Common myeloid progenitor, CD34-positive (primary cell): ENCODE results near the gene INSYN1.
"Not testable (repeated sequence)": the region's sequence is repeated elsewhere in the genome, so short reads cannot be mapped to it uniquely, and the experiment has no call there.

ENCODE experiments used
- CTCF ChIA-PET: fragments of 350-600 bp; sonication (Branson Sonifier 250); formaldehyde crosslinking; loops from one replicate; lab custom pipeline; 2021; ENCODE audit warnings: antibody characterized with exemption; lab: Charles Lee
- POLR2A ChIA-PET: fragments of 350-600 bp; sonication (Branson Sonifier 250); formaldehyde crosslinking; loops from one replicate; lab custom pipeline; 2021; ENCODE audit warnings: antibody characterized with exemption; lab: Charles Lee
- DNase-seq, 3 donors: peaks; one replicate each; pipeline versions ENCODE4 v3.0.0 to v3.0.0-alpha.2; 2013
- H3K27ac ChIP-seq, 2 experiments: 1 replicate in 1 of 2; 2 replicates in 1 of 2; pipeline ENCODE4 v1.7.0; 2013; ENCODE audit warnings: inconsistent platforms in 2 of 2, low read length in 2 of 2, mild to moderate bottlenecking in 2 of 2, low read depth in 1 of 2, moderate library complexity in 1 of 2; ENCODE audit not compliant: severe bottlenecking in 2 of 2, insufficient read depth in 1 of 2, poor library complexity in 1 of 2
- H3K27me3 ChIP-seq, 5 experiments: replicated peaks in 2 of 5; 1 replicate in 3 of 5; 2 replicates in 2 of 5; pipeline versions ENCODE4 v1.6.1 to v1.7.0; 2013; ENCODE audit warnings: low read length in 4 of 5, mild to moderate bottlenecking in 2 of 5, moderate library complexity in 2 of 5, inconsistent platforms in 1 of 5; ENCODE audit not compliant: insufficient read depth in 5 of 5, control insufficient read depth in 4 of 5
- H3K36me3 ChIP-seq, 4 experiments: 1 replicate in 2 of 4; 2 replicates in 2 of 4; pipeline versions ENCODE4 v1.6.1 to v1.7.0; 2013; ENCODE audit warnings: low read length in 3 of 4, control low read depth in 1 of 4, mild to moderate bottlenecking in 1 of 4; ENCODE audit not compliant: control insufficient read depth in 4 of 4, insufficient read depth in 4 of 4
- H3K4me1 ChIP-seq, 4 experiments: 1 replicate in 3 of 4; 2 replicates in 1 of 4; pipeline versions ENCODE4 v1.6.1 to v1.7.1; 2013; ENCODE audit warnings: low read length in 3 of 4, mild to moderate bottlenecking in 3 of 4, control low read depth in 1 of 4, inconsistent platforms in 1 of 4, moderate library complexity in 1 of 4; ENCODE audit not compliant: control insufficient read depth in 4 of 4, insufficient read depth in 4 of 4; ENCODE audit errors: control extremely low read depth in 1 of 4
- H3K4me3 ChIP-seq, 7 experiments: 1 replicate in 4 of 7; 2 replicates in 3 of 7; pipeline versions ENCODE4 v1.5.1 to v1.7.0; 2013; ENCODE audit warnings: mild to moderate bottlenecking in 7 of 7, low read length in 6 of 7, moderate library complexity in 6 of 7, inconsistent platforms in 2 of 7, low read depth in 2 of 7, control low read depth in 1 of 7; ENCODE audit not compliant: insufficient read depth in 4 of 7, control insufficient read depth in 1 of 7; ENCODE audit errors: extremely low read depth in 1 of 7
- H3K9me3 ChIP-seq, 5 experiments: 1 replicate in 4 of 5; 2 replicates in 1 of 5; pipeline versions ENCODE4 v1.6.1 to v1.7.1; 2013; ENCODE audit warnings: low read length in 4 of 5, mild to moderate bottlenecking in 2 of 5, inconsistent platforms in 1 of 5, low read depth in 1 of 5, moderate library complexity in 1 of 5; ENCODE audit not compliant: control insufficient read depth in 4 of 5, insufficient read depth in 2 of 5; ENCODE audit errors: control extremely low read depth in 1 of 5
- WGBS: methylation state at CpG from one replicate; pipeline ENCODE4 v1.1.5; 2013; ENCODE audit not compliant: insufficient coverage; 5-methylcytosine and 5-hydroxymethylcytosine counted together

INSYN1 gene

GRCh38 chr15:73785256-73786014 is 32.3 kb upstream of the INSYN1 start:
- DNase-seq, H3K4me3 ChIP-seq, H3K4me1 ChIP-seq, H3K27ac ChIP-seq, H3K9me3 ChIP-seq, CTCF ChIA-PET, H3K27me3 ChIP-seq, POLR2A ChIA-PET, H3K36me3 ChIP-seq: not testable (repeated sequence)
- WGBS: 74% methylated on average over 5 of the region's 12 CpGs

GRCh38 chr15:73784291-73784690 is 31.1 kb upstream of the INSYN1 start:
- no peak for DNase-seq
- H3K4me1 ChIP-seq: no peaks in the 10 kb centered on the region
- no peaks in the 10 kb centered on the region for H3K36me3 ChIP-seq
- no peak overlapping the region for H3K4me3 ChIP-seq
- ChIA-PET CTCF (no interaction called here), POLR2A (no interaction called here)
- H3K27ac ChIP-seq: no peak overlapping the region
- H3K9me3 ChIP-seq: no peaks in the 10 kb centered on the region
- H3K27me3 ChIP-seq: peaks cover 0 to 3% (median 0%) of the 10 kb centered on the region in 5 experiments
- 77% methylated on average over 3 of the region's 3 CpGs for WGBS

DNA sequence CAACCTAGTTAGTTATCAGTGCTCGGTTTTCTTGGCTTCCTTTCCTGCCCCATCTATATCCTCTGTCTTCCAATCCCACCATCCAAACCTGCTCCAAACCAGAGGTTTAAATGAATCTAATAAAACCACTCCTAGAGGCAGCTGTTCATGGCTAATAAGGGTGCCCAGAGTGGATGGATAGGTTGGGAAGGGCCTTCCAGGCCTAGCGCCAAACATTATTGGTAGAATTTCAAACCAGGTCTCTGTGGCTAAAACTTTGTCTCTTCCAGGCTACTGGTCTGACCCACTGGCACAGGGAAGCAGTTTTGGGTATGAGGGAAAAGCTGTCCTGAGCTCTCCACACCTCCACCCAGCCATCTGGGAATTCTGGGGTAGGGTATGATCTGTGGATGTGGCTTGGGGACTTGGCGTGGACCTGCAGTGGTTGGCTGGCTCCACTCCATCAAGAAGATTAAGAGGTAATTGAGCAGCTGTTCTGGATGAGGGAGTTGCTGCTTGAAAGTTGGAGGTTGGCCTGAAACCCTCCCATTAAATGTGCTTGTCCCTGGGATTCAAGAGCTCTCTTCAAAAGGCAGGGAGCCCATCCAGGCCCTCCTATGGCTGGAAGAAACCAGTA is 29.3 kb upstream of the INSYN1 start:
- Histone ChIP-seq H3K27me3 (no peaks in the 10 kb centered on the region), H3K36me3 (no peaks in the 10 kb centered on the region), H3K4me3 (no peak overlapping the region), H3K9me3 (no peaks in the 10 kb centered on the region), H3K27ac (no peak overlapping the region), H3K4me1 (no peaks in the 10 kb centered on the region)
- CTCF ChIA-PET: no interaction called here
- 100% methylated on average over 2 of the region's 3 CpGs for WGBS
- POLR2A ChIA-PET: interaction anchor here (0.6 kb wide), 1 partner anchor 486 kb away, joined by 3 read pairs; no protein-coding TSS in a partner anchor
- no peak for DNase-seq

- H3K27me3 ChIP-seq: no peaks in the 10 kb centered on the region
- H3K27ac ChIP-seq: no peak overlapping the region
- ChIA-PET CTCF (interaction anchor here (1.0 kb wide), 1 partner anchor 32 kb away, joined by 4 read pairs; no protein-coding TSS in a partner anchor), POLR2A (no interaction called here)
- 70% methylated on average over 4 of the region's 8 CpGs for WGBS
- DNase-seq: no peak
- no peaks in the 10 kb centered on the region for H3K4me1 ChIP-seq
- H3K36me3 ChIP-seq: no peaks in the 10 kb centered on the region
- H3K4me3 ChIP-seq: no peak overlapping the region
- no peaks in the 10 kb centered on the region for H3K9me3 ChIP-seq
These were observed 28.1 kb upstream of the INSYN1 start for GRCh38 chr15:73781038-73781925.

DNA sequence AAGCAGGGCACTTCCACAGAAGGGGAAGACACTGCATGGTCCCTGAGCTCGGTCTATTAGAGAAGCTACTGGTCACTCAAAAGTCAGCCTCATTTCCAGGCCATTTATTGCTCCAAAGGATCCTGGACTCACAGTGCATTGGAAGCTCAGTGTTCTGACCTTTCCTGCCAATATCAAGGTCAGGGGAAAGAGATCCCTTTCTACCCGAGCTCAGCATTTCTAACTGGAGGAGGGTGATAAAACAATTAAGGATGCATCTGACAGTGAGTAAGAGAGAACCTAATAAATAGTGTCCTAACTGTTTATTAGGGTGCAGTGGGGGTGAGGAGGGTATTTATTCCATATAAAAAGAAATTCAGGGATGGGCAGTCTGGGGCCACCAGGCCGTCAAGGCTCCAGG is 26.8 kb upstream of the INSYN1 start:
- DNase-seq: no peak
- POLR2A ChIA-PET: no interaction called here
- Histone ChIP-seq H3K27me3 (no peaks in the 10 kb centered on the region), H3K4me1 (no peaks in the 10 kb centered on the region), H3K9me3 (no peaks in the 10 kb centered on the region), H3K36me3 (no peaks in the 10 kb centered on the region), H3K27ac (no peak overlapping the region), H3K4me3 (no peak overlapping the region)
- CTCF ChIA-PET: interaction anchor here (1.0 kb wide), 1 partner anchor 33 kb away, joined by 4 read pairs; no protein-coding TSS in a partner anchor
- WGBS: 100% methylated on average over 1 of the region's 3 CpGs

GRCh38 chr15:73777741-73778140 is 24.6 kb upstream of the INSYN1 start:
- ChIA-PET POLR2A (no interaction called here), CTCF (no interaction called here)
- Histone ChIP-seq H3K4me3 (no peak overlapping the region), H3K9me3 (no peaks in the 10 kb centered on the region), H3K27me3 (peaks cover 0 to 2% (median 0%) of the 10 kb centered on the region in 5 experiments), H3K4me1 (no peaks in the 10 kb centered on the region), H3K36me3 (no peaks in the 10 kb centered on the region), H3K27ac (no peak overlapping the region)
- DNase-seq: no peak
